DMS153 treated with DMSO at 0.1 percent for 48 hours (cell line): ENCODE measurements around the gene FAT3.

Experiments
- DNase-seq: peaks from one replicate; lab custom pipeline; 2025; ENCODE audit not compliant: unreplicated experiment; lab: John Stamatoyannopoulos, UW

Gene FAT3

GRCh38 chr11:92227230-92227814 lies 2.7 kb downstream of the FAT3 start:
- peak; percentile 30 for DNase-seq

GRCh38 chr11:92227959-92228935 lies 3.6 kb downstream of the FAT3 start:
- DNase-seq: no peak

- DNase-seq: no peak
Measured at GRCh38 chr11:92236856-92237255, 12.2 kb downstream of the FAT3 start.

GRCh38 chr11:92240916-92241315 lies 16.3 kb downstream of the FAT3 start:
- DNase-seq: no peak

GRCh38 chr11:92245700-92246271 lies 21.2 kb downstream of the FAT3 start:
- DNase-seq: no peak

- no peak for DNase-seq
Measured at GRCh38 chr11:92246630-92247029, 22.0 kb downstream of the FAT3 start.

- no peak for DNase-seq
Measured at GRCh38 chr11:92249156-92249753, 24.6 kb downstream of the FAT3 start.

- no peak for DNase-seq
Measured at GRCh38 chr11:92251980-92252379, 27.4 kb downstream of the FAT3 start.

- DNase-seq: no peak
Measured at GRCh38 chr11:92253421-92253820, 28.8 kb downstream of the FAT3 start.

GRCh38 chr11:92253945-92254344 lies 29.3 kb downstream of the FAT3 start:
- DNase-seq: no peak

GRCh38 chr11:92257536-92257935 lies 32.9 kb downstream of the FAT3 start:
- DNase-seq: no peak

GRCh38 chr11:92259861-92260260 lies 35.2 kb downstream of the FAT3 start:
- no peak for DNase-seq

- DNase-seq: no peak
Measured at GRCh38 chr11:92264350-92264749, 39.7 kb downstream of the FAT3 start.

GRCh38 chr11:92266806-92267205 lies 42.2 kb downstream of the FAT3 start:
- no peak for DNase-seq

- no peak for DNase-seq
Measured at GRCh38 chr11:92267278-92267677, 42.7 kb downstream of the FAT3 start.

- no peak for DNase-seq
Measured at GRCh38 chr11:92267968-92268367, 43.4 kb downstream of the FAT3 start.

- no peak for DNase-seq
Measured at GRCh38 chr11:92268546-92268945, 43.9 kb downstream of the FAT3 start.

GRCh38 chr11:92269021-92269420 lies 44.4 kb downstream of the FAT3 start:
- no peak for DNase-seq

GRCh38 chr11:92269841-92270240 lies 45.2 kb downstream of the FAT3 start:
- no peak for DNase-seq

GRCh38 chr11:92272651-92273050 lies 48.0 kb downstream of the FAT3 start:
- no peak for DNase-seq
